GM21360 (cell line): ENCODE results near the gene HOXA6.
A peak's percentile ranks its signal among the peaks of the same experiment; 100 is the strongest.

Source experiments
- ATAC-seq: cut with Tn5 transposase; IDR thresholded peaks from one replicate; pipeline ENCODE4 v1.9.1; 2021; ENCODE audit warnings: mild to moderate bottlenecking, moderate library complexity; ENCODE audit not compliant: unreplicated experiment

HOXA6 gene

GRCh38 chr7:27163288-27164044 is 15.9 kb upstream of the HOXA6 start:
- ATAC-seq = no peak

GRCh38 chr7:27162561-27163287 is 15.2 kb upstream of the HOXA6 start:
- no peak for ATAC-seq

- no peak for ATAC-seq
Measured at GRCh38 chr7:27161721-27162560, 14.4 kb upstream of the HOXA6 start.

- ATAC-seq = no peak
Measured at GRCh38 chr7:27161214-27161720, 13.7 kb upstream of the HOXA6 start.

- peak; percentile 49 for ATAC-seq
Measured at GRCh38 chr7:27160546-27161213, 13.1 kb upstream of the HOXA6 start.

GRCh38 chr7:27160145-27160545 is 12.6 kb upstream of the HOXA6 start:
- no peak for ATAC-seq

- ATAC-seq = no peak
Measured at GRCh38 chr7:27159266-27160144, 11.9 kb upstream of the HOXA6 start.

GRCh38 chr7:27158436-27159265 is 11.1 kb upstream of the HOXA6 start:
- no peak for ATAC-seq

- no peak for ATAC-seq
Measured at GRCh38 chr7:27157702-27158431, 10.3 kb upstream of the HOXA6 start.

- ATAC-seq = no peak
Measured at GRCh38 chr7:27156916-27157701, 9.5 kb upstream of the HOXA6 start.

- ATAC-seq = no peak
Measured at GRCh38 chr7:27156508-27156898, 8.9 kb upstream of the HOXA6 start, which contains the start of gene HOXA7. Gene HOXA7, minus strand, starts transcription at chr7:27156675. Its CDS starts 130 bp downstream, at chr7:27156545.

- no peak for ATAC-seq
Measured at GRCh38 chr7:27155816-27156507, 8.4 kb upstream of the HOXA6 start.

- no peak for ATAC-seq
Measured at GRCh38 chr7:27154901-27155815, 7.6 kb upstream of the HOXA6 start.

- ATAC-seq = no peak
Measured at GRCh38 chr7:27154369-27154768, 6.8 kb upstream of the HOXA6 start.

- no peak for ATAC-seq
Measured at GRCh38 chr7:27153526-27153925, 6.0 kb upstream of the HOXA6 start.
